SJSA1 (cell line): ENCODE results near the gene EPB41L4A. TPM values are rescaled to one million over a fixed set of nuclear protein-coding genes. Genes with fewer than 3 reads are reported as not detected.

ENCODE experiments used
- DNase-seq, 2 experiments: peaks; one replicate each; pipeline ENCODE4 v3.0.0-alpha.2; 2015 to 2020; ENCODE audit warnings: low spot score in 2 of 2, low read depth in 1 of 2
- H3K27ac ChIP-seq: fragments of 250-450 bp; sonication (Bioruptor Pico); 2 replicates; pipeline ENCODE4 v1.5.1; 2020; ENCODE audit warnings: mild to moderate bottlenecking, moderate library complexity
- H3K27me3 ChIP-seq: fragments of 250-450 bp; sonication (Bioruptor Pico); replicated peaks from 2 replicates; pipeline ENCODE4 v1.5.1; 2020; ENCODE audit warnings: mild to moderate bottlenecking, moderate library complexity
- H3K36me3 ChIP-seq: fragments of 250-450 bp; sonication (Bioruptor Pico); 2 replicates; pipeline ENCODE4 v1.5.1; 2020; ENCODE audit warnings: mild to moderate bottlenecking
- H3K4me1 ChIP-seq: fragments of 250-450 bp; sonication (Bioruptor Pico); replicated peaks from 2 replicates; pipeline ENCODE4 v1.6.1; 2021; ENCODE audit warnings: mild to moderate bottlenecking
- H3K4me3 ChIP-seq: fragments of 250-450 bp; sonication (Bioruptor Pico); 2 replicates; pipeline ENCODE4 v1.5.1; 2020; ENCODE audit warnings: mild to moderate bottlenecking
- H3K9me3 ChIP-seq: fragments of 250-450 bp; sonication (Bioruptor Pico); replicated peaks from 2 replicates; pipeline ENCODE4 v1.5.1; 2020; ENCODE audit warnings: mild to moderate bottlenecking
- total RNA-seq: library from RNA; depleted of rRNA; stranded (reverse); fragments of >200 nt; shearing (Covaris generic); gene quantifications from 2 replicates; pipeline ENCODE4 v1.2.3, GENCODE V29; 2014

EPB41L4A gene
- total RNA-seq, 1 experiment from 2014 or later, result 0.11 TPM

DNA sequence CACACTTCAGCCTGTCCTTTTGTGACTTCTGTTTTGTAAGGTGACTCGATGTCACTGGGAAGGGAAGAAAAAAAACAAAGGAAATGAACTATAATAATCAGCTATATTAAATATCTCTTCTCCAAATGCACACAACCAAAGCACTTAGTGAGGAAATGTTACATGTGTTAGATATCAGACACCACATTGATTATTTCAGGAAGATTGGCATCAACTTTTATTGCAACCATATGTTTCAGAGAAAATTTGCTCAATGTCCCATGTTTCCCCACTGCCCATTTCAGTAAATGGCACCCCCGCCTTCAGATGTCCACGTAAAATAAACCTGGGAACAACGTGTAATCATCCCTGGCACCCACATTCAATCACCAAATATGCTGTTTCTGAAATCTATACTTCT, 151.8 kb downstream of the EPB41L4A start:
- Histone ChIP-seq H3K4me3 (no peak overlapping the region), H3K9me3 (no peaks in the 10 kb centered on the region), H3K36me3 (no peaks in the 10 kb centered on the region), H3K4me1 (no peaks in the 10 kb centered on the region), H3K27ac (no peak overlapping the region), H3K27me3 (no peaks in the 10 kb centered on the region)
- no peak for DNase-seq

- no peaks in the 10 kb centered on the region for H3K4me1 ChIP-seq
- H3K4me3 ChIP-seq, result no peak overlapping the region
- no peak overlapping the region for H3K27ac ChIP-seq
- no peaks in the 10 kb centered on the region for H3K9me3 ChIP-seq
- no peak for DNase-seq
- H3K36me3 ChIP-seq, result no peaks in the 10 kb centered on the region
- no peaks in the 10 kb centered on the region for H3K27me3 ChIP-seq
These were observed 154.4 kb downstream of the EPB41L4A start for GRCh38 chr5:112264666-112265065.

DNA sequence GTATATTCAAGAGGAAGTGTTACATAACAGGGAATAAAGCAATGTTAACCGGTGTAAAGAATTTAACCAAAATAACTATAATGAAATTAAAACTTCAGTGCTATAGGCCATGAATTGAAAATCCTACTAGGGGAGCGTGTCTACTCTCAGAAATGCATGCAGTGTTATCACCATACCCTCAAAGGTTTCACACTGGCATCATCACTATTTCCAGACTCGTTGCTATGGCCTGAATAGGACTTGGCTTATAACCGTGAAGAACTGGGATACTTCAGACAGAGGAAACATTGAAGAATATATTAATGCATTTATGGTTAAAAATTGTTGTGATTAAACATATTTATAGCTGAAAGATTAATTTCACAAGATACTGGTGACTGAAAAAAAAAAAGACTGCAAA, 154.9 kb downstream of the EPB41L4A start:
- Histone ChIP-seq H3K27ac (no peak overlapping the region), H3K36me3 (no peaks in the 10 kb centered on the region), H3K27me3 (no peaks in the 10 kb centered on the region), H3K9me3 (no peaks in the 10 kb centered on the region), H3K4me3 (no peak overlapping the region), H3K4me1 (no peaks in the 10 kb centered on the region)
- no peak for DNase-seq

DNA sequence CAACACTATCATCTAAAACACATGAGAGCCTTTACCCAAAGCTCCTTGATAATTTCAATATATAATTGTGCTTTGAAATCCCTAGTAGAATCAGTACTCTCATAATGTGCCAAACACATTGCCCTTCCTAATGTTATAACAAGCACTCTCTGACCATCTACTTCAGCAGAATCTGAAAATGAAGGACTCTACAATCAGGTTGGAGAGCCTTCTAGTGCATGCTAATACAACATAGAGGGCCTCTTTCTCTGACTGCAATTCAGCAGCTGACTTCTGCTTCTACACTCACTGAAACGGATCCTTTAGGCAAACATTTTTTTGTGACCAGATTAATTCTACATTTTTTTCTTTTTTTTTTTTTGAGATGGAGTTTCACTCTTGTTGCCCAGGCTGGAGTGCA, 155.6 kb downstream of the EPB41L4A start:
- Histone ChIP-seq H3K36me3 (no peaks in the 10 kb centered on the region), H3K27ac (no peak overlapping the region), H3K4me3 (no peak overlapping the region), H3K27me3 (no peaks in the 10 kb centered on the region), H3K4me1 (no peaks in the 10 kb centered on the region), H3K9me3 (no peaks in the 10 kb centered on the region)
- DNase-seq, result no peak

- H3K36me3 ChIP-seq, result no peaks in the 10 kb centered on the region
- no peak overlapping the region for H3K27ac ChIP-seq
- no peaks in the 10 kb centered on the region for H3K4me1 ChIP-seq
- H3K4me3 ChIP-seq, result no peak overlapping the region
- no peaks in the 10 kb centered on the region for H3K27me3 ChIP-seq
- no peak for DNase-seq
- H3K9me3 ChIP-seq, result no peaks in the 10 kb centered on the region
These were observed 160.5 kb downstream of the EPB41L4A start for GRCh38 chr5:112258571-112258970.

DNA sequence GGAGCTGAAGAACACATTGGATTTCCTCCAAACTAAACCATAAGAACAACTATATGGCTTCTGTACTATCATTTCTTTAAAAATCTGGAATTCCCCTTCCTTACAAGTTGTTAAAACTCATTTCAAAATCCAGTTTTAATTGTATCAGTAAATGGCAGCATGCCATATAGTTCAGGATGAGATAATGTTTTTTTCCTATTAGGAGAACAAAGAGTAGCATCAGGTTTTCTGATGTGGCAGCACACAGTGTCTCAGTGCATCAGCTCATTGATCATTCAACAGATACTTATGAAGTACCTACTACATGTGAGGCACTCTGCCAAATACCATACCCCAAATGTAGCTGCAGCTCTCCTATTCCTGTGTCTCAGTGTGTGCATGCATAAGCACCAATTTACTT, 161.1 kb downstream of the EPB41L4A start:
- Histone ChIP-seq H3K27me3 (no peaks in the 10 kb centered on the region), H3K4me1 (no peaks in the 10 kb centered on the region), H3K4me3 (no peak overlapping the region), H3K9me3 (no peaks in the 10 kb centered on the region), H3K36me3 (no peaks in the 10 kb centered on the region), H3K27ac (no peak overlapping the region)
- DNase-seq, result no peak

GRCh38 chr5:112257005-112257404, 162.1 kb downstream of the EPB41L4A start:
- DNase-seq, result no peak
- H3K27ac ChIP-seq, result no peak overlapping the region

GRCh38 chr5:112254303-112254702, 164.8 kb downstream of the EPB41L4A start:
- no peak overlapping the region for H3K27ac ChIP-seq
- H3K4me1 ChIP-seq, result no peaks in the 10 kb centered on the region
- no peak overlapping the region for H3K4me3 ChIP-seq
- no peaks in the 10 kb centered on the region for H3K9me3 ChIP-seq
- H3K36me3 ChIP-seq, result no peaks in the 10 kb centered on the region
- no peak for DNase-seq
- H3K27me3 ChIP-seq, result no peaks in the 10 kb centered on the region

More at GRCh38 chr5:112257005-112257404, 162.1 kb downstream of the EPB41L4A start:
- H3K9me3 ChIP-seq, result no peaks in the 10 kb centered on the region
- no peaks in the 10 kb centered on the region for H3K4me1 ChIP-seq
- H3K4me3 ChIP-seq, result no peak overlapping the region
- H3K36me3 ChIP-seq, result no peaks in the 10 kb centered on the region
- no peaks in the 10 kb centered on the region for H3K27me3 ChIP-seq

GRCh38 chr5:112253478-112254250, 165.4 kb downstream of the EPB41L4A start:
- H3K4me1 ChIP-seq, result no peaks in the 10 kb centered on the region
- H3K9me3 ChIP-seq, result no peaks in the 10 kb centered on the region
- no peaks in the 10 kb centered on the region for H3K27me3 ChIP-seq
- no peak overlapping the region for H3K4me3 ChIP-seq
- no peaks in the 10 kb centered on the region for H3K36me3 ChIP-seq
- DNase-seq, result no peak
- no peak overlapping the region for H3K27ac ChIP-seq

DNA sequence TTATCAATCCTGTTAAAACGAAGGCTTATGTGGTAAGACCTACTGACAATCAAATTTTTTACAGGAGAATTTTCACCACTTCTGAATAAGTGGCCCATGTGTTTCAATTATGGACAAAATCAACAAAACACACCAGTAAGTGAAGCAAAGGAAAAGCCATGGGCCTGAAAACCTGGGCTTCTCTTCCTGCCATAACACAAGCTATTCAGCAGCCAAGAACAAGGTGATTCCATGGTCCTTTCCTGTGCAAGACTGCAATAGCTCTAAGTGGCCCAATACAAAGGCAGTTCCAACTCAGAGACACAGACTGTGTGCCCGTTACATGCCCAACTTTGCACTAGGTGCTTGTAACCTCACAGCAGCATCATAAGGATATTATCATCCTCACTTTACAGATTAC, 168.5 kb downstream of the EPB41L4A start:
- Histone ChIP-seq H3K27me3 (no peaks in the 10 kb centered on the region), H3K4me3 (no peak overlapping the region), H3K36me3 (no peaks in the 10 kb centered on the region), H3K9me3 (no peaks in the 10 kb centered on the region), H3K4me1 (no peaks in the 10 kb centered on the region), H3K27ac (no peak overlapping the region)
- DNase-seq, result no peak

GRCh38 chr5:112248623-112249022, 170.5 kb downstream of the EPB41L4A start:
- DNase-seq, result no peak
- Histone ChIP-seq H3K9me3 (no peaks in the 10 kb centered on the region), H3K36me3 (no peaks in the 10 kb centered on the region), H3K4me1 (no peaks in the 10 kb centered on the region), H3K4me3 (no peak overlapping the region), H3K27ac (no peak overlapping the region), H3K27me3 (0 out of 2 replicates have a peak, but pooled peaks cover 3% of the 10 kb centered on the region)

DNA sequence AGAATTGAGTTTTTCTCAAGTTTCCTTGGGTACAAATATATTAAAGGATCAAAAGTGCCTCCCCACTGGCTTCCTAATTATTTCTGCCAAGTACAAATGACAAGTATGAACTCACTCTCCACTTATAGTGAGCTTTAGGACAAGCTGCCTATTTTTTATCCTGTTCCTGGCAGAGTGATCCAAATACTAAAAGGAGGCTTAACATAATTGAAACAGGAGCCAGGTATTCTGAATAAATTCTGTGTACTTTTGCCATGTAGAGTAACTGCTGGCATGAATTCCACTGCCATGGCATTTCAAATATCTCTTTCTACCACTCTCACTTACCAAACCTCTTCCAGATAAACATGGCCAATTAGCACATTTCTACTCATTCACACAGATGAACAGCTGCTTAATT, 171.1 kb downstream of the EPB41L4A start:
- Histone ChIP-seq H3K27ac (no peak overlapping the region), H3K4me1 (no peaks in the 10 kb centered on the region), H3K9me3 (no peaks in the 10 kb centered on the region), H3K36me3 (no peaks in the 10 kb centered on the region), H3K4me3 (no peak overlapping the region), H3K27me3 (0 out of 2 replicates have a peak, but pooled peaks cover 5% of the 10 kb centered on the region)
- DNase-seq, result no peak

DNA sequence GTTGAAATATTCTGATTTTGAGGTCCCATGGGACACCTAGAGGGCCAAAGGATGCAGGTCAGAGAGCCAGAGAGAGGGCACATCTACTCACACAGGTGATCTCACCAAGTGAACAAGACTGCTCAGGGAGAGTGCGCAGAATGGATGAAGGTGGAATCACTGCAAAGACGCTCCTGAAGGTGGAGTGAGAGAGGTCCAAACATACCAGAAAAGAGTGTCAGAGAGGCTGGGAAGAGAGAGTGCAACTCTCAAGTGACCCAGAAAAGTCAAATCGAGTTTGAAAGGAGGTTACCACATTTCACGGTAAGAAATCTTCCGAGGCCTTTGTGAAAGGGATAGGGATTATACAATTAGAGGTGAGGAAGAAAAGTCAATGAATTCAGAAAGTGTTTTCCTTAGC, 173.4 kb downstream of the EPB41L4A start:
- Histone ChIP-seq H3K4me3 (no peak overlapping the region), H3K27me3 (0 out of 2 replicates have a peak, but pooled peaks cover 5% of the 10 kb centered on the region), H3K4me1 (no peaks in the 10 kb centered on the region), H3K9me3 (no peaks in the 10 kb centered on the region), H3K27ac (no peak overlapping the region), H3K36me3 (no peaks in the 10 kb centered on the region)
- no peak for DNase-seq

- H3K4me1 ChIP-seq, result no peaks in the 10 kb centered on the region
- H3K27me3 ChIP-seq, result 0 out of 2 replicates have a peak, but pooled peaks cover 5% of the 10 kb centered on the region
- no peak overlapping the region for H3K27ac ChIP-seq
- no peaks in the 10 kb centered on the region for H3K9me3 ChIP-seq
- DNase-seq, result no peak
- H3K4me3 ChIP-seq, result no peak overlapping the region
- H3K36me3 ChIP-seq, result no peaks in the 10 kb centered on the region
These were observed 179.1 kb downstream of the EPB41L4A start for GRCh38 chr5:112239996-112240395.

DNA sequence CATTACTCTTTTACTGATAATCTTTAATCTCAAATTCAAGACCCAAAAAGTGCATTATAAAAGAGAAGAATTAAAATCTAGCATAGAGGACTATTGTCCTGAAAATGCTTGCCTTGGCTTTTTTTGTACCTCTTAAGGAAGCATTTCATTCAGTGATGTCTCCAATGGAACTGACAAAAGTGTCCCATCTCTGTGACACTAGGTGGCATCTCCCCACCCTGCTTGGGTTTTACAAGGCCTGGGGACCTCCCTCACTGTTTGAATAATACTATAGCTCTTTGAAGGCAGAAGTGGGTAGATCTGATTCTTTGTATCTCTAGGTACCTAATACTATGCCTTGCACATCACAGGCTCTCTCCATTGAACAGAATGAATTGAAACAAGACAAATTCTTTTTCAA, 180.6 kb downstream of the EPB41L4A start:
- Histone ChIP-seq H3K4me1 (no peaks in the 10 kb centered on the region), H3K9me3 (no peaks in the 10 kb centered on the region), H3K27ac (no peak overlapping the region), H3K36me3 (no peaks in the 10 kb centered on the region), H3K27me3 (0 out of 2 replicates have a peak, but pooled peaks cover 2% of the 10 kb centered on the region), H3K4me3 (no peak overlapping the region)
- DNase-seq, result no peak
